Tibial nerve (tissue), 4 donors: Measurements from ENCODE around the gene PLXNC1. TPM values are rescaled to one million over a fixed set of nuclear protein-coding genes. Genes with fewer than 3 reads are reported as not detected.

ENCODE experiments used
- DNase-seq, 2 donors: peaks; one replicate each; pipeline ENCODE4 v3.0.0-alpha.2; 2019; ENCODE audit warnings: low spot score in 2 of 2
- H3K27ac ChIP-seq, 4 donors: fragments of 200-600 bp; sonication (generic) in 3 of 4; one replicate each; pipeline ENCODE4 v1.5.1; 2017 to 2019; ENCODE audit warnings: mild to moderate bottlenecking in 1 of 4
- H3K27me3 ChIP-seq, 2 donors: fragments of 200-600 bp; sonication (generic) in 1 of 2; one replicate each; pipeline versions ENCODE4 v1.5.1 to v1.6.0; 2017 to 2019
- H3K36me3 ChIP-seq, 3 donors: fragments of 200-600 bp; sonication (generic); one replicate each; pipeline ENCODE4 v1.5.1; 2018 to 2019
- H3K4me1 ChIP-seq, 4 donors: fragments of 200-600 bp; sonication (generic) in 3 of 4; one replicate each; pipeline ENCODE4 v1.5.1; 2017 to 2019
- H3K4me3 ChIP-seq, 4 donors: fragments of 200-600 bp; sonication (generic) in 3 of 4; one replicate each; pipeline ENCODE4 v1.5.1; 2017 to 2019; ENCODE audit warnings: mild to moderate bottlenecking in 1 of 4, moderate library complexity in 1 of 4
- H3K9me3 ChIP-seq, 4 donors: fragments of 200-600 bp; sonication (generic) in 3 of 4; one replicate each; pipeline ENCODE4 v1.5.1; 2017 to 2019
- EP300 ChIP-seq, 2 donors: sonication (generic); formaldehyde crosslinking; IDR thresholded peaks; one replicate each; pipeline ENCODE4 v1.6.1; 2017; ENCODE audit warnings: antibody characterized with exemption in 2 of 2, mild to moderate bottlenecking in 1 of 2
- POLR2A ChIP-seq, 2 donors: fragments of 450-650 bp; IDR thresholded peaks; one replicate each; pipeline ENCODE4 v1.6.1; 2017; ENCODE audit warnings: antibody characterized with exemption in 2 of 2, mild to moderate bottlenecking in 2 of 2, moderate library complexity in 2 of 2
- WGBS, 2 donors: methylation state at CpG; one replicate each; pipeline ENCODE4 v1.1.5; 2018; 5-methylcytosine and 5-hydroxymethylcytosine counted together
- total RNA-seq, 4 donors: library from RNA; depleted of rRNA; stranded (reverse); fragments of >200 nt; gene quantifications; one replicate each; pipeline ENCODE4 v1.1.0, GENCODE V29; 2016
- TF ChIP-seq, protein P1 (sequence below), 5 experiments: fragments of 200-600 bp in 3 of 5; fragments of 450-650 bp in 2 of 5; sonication (generic) in 3 of 5; IDR thresholded peaks; one replicate each; pipeline ENCODE4 v1.5.1; 2016 to 2019; ENCODE audit warnings: antibody characterized with exemption in 5 of 5, mild to moderate bottlenecking in 3 of 5, moderate library complexity in 2 of 5

Gene PLXNC1
- total RNA-seq, 4 donors from 2014 or later = 9.0 to 20.8 (median 11.4) TPM

GRCh38 chr12:94261119-94261518 is 112.7 kb downstream of the PLXNC1 start:
- H3K27ac ChIP-seq = peak overlapping the region in 1 of 4 donors; percentile 84
- H3K4me3 ChIP-seq = no peak overlapping the region
- H3K4me1 ChIP-seq = peaks cover 0 to 41% (median 17%) of the 10 kb centered on the region in 4 donors
- WGBS, 2 donors = 88 to 89% methylated on average over 2 of the region's 2 CpGs
- TF ChIP-seq, protein P1, sequence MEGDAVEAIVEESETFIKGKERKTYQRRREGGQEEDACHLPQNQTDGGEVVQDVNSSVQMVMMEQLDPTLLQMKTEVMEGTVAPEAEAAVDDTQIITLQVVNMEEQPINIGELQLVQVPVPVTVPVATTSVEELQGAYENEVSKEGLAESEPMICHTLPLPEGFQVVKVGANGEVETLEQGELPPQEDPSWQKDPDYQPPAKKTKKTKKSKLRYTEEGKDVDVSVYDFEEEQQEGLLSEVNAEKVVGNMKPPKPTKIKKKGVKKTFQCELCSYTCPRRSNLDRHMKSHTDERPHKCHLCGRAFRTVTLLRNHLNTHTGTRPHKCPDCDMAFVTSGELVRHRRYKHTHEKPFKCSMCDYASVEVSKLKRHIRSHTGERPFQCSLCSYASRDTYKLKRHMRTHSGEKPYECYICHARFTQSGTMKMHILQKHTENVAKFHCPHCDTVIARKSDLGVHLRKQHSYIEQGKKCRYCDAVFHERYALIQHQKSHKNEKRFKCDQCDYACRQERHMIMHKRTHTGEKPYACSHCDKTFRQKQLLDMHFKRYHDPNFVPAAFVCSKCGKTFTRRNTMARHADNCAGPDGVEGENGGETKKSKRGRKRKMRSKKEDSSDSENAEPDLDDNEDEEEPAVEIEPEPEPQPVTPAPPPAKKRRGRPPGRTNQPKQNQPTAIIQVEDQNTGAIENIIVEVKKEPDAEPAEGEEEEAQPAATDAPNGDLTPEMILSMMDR (IDR thresholded peaks at IDR 0.05) = no peak
- TF ChIP-seq EP300 (IDR thresholded peaks at IDR 0.05) (no peak), POLR2A (IDR thresholded peaks at IDR 0.05) (no peak)
- no peak for DNase-seq
- no peaks in the 10 kb centered on the region for H3K9me3 ChIP-seq
- no peaks in the 10 kb centered on the region for H3K36me3 ChIP-seq
- no peaks in the 10 kb centered on the region for H3K27me3 ChIP-seq

GRCh38 chr12:94261786-94262185 is 113.4 kb downstream of the PLXNC1 start:
- TF ChIP-seq POLR2A (IDR thresholded peaks at IDR 0.05) (no peak), EP300 (IDR thresholded peaks at IDR 0.05) (no peak)
- TF ChIP-seq, protein P1 (IDR thresholded peaks at IDR 0.05) = no peak
- Histone ChIP-seq H3K36me3 (no peaks in the 10 kb centered on the region), H3K27ac (peak overlapping the region; percentile 60 to 90 (median 81)), H3K4me3 (peak overlapping the region; percentile 40 to 59 (median 52)), H3K9me3 (no peaks in the 10 kb centered on the region), H3K27me3 (no peaks in the 10 kb centered on the region), H3K4me1 (peaks cover 0 to 46% (median 17%) of the 10 kb centered on the region in 4 donors)
- 43 to 44% methylated on average over 3 of the region's 3 CpGs for WGBS, 2 donors
- DNase-seq = no peak

DNA sequence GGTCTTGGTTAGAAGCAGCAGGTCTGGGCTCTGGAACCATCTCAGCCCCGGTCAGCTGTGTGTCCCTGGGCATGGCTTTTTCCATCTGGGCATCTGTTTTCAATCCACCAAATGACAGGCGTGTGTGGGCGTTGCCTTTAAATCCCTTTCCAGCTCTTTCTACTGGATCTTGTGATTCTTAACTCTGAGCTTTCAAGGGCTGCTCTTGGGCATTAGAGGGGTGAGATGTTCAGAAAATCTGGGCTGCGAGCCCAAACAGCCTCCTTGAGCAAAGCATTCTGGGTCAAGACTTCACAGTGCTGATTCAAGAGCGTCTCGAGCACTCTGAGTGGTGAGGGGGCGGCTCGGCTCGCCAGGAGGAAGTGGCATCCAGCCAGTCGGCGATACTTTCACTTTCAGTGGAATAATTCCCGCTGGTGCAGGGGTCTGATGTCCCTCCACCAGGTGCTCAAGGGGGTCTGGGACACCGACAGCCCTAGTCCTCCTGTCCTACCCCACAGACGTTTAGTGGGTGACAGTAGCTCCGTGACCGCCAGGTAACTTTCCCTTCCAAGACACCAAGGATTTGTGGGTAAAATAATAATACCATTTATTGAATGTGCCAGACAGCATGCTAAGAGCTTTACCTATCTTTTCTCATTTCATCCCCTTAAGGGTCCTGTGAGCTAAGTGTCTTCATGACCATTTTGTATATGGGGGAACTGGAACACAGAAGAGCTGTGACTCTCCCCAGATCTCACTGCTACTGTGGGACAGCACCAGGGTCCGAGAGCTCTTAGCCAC is 114.0 kb downstream of the PLXNC1 start:
- TF ChIP-seq EP300 (IDR thresholded peaks at IDR 0.05) (peak; percentile 57 to 89), POLR2A (IDR thresholded peaks at IDR 0.05) (peak in 1 of 2 donors; percentile 20)
- TF ChIP-seq, protein P1 (IDR thresholded peaks at IDR 0.05) = peak in 1 of 5 experiments; percentile 14
- no peaks in the 10 kb centered on the region for H3K27me3 ChIP-seq
- peaks cover 0 to 52% (median 17%) of the 10 kb centered on the region in 4 donors for H3K4me1 ChIP-seq
- no peaks in the 10 kb centered on the region for H3K36me3 ChIP-seq
- H3K9me3 ChIP-seq = no peaks in the 10 kb centered on the region
- WGBS, 2 donors = 7% methylated on average over 12 to 17 of the region's 17 CpGs
- peak; percentile 76 to 84 for DNase-seq
- H3K27ac ChIP-seq = peak overlapping the region; percentile 60 to 90 (median 81)
- H3K4me3 ChIP-seq = peak overlapping the region; percentile 40 to 59 (median 52)

DNA sequence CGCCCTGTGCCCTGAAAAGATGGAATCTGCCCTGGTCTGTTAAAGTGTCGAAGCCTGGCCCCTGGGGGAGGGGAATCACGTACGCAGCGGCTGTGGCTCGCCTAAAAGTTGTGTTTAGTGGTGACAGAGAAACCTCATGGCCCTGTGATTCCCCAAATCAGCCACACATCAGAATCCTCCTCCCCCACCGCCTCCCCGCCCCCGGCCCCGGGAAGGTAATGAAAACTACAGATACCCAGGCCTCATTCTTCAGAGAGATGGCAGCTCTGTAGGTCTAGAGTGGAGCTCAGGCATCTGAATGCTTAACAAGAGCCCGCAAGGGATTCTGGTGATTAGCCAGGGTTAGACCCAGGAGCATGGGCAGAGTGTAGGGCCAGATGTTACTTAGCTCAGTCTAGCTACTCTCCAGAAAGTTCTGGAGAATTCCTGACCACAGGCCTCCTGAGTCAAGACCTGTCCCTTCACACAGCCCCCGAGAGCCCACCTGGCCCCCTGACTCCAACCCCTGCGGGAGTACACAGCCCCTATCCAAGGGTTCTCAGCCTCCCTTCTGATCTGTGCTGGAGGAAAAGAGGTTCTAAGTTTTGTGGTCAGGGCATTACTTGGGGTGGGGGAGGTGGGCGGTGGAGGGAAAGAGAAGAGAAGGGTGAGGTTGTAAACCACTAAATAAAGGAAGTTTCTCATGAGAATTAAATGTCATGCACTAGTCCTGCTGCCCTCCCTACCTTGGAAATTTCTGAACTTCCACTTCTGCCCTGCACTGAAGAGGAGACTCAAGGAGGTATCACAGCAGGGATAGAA is 114.8 kb downstream of the PLXNC1 start:
- H3K4me1 ChIP-seq = peaks cover 0 to 60% (median 21%) of the 10 kb centered on the region in 4 donors
- DNase-seq = no peak
- no peaks in the 10 kb centered on the region for H3K36me3 ChIP-seq
- WGBS, 2 donors = 60 to 73% methylated on average over 12 to 14 of the region's 14 CpGs
- H3K9me3 ChIP-seq = no peaks in the 10 kb centered on the region
- peak overlapping the region; percentile 40 to 59 (median 52) for H3K4me3 ChIP-seq
- TF ChIP-seq EP300 (IDR thresholded peaks at IDR 0.05) (no peak), POLR2A (IDR thresholded peaks at IDR 0.05) (no peak)
- TF ChIP-seq, protein P1 (IDR thresholded peaks at IDR 0.05) = no peak
- H3K27ac ChIP-seq = peak overlapping the region; percentile 60 to 90 (median 81)
- no peaks in the 10 kb centered on the region for H3K27me3 ChIP-seq
